HepG2 (cell line): ENCODE results near the gene GLRX2. TPM values are rescaled to one million over a fixed set of nuclear protein-coding genes. Genes with fewer than 3 reads are reported as not detected.

Experiments used
- ATF2 ChIP-seq: sonication (generic); formaldehyde crosslinking; IDR thresholded peaks from 2 replicates; pipeline ENCODE4 v1.4.0; 2020; ENCODE audit warnings: missing genetic modification reagents
- CBFB ChIP-seq: sonication (generic); formaldehyde crosslinking; IDR thresholded peaks from 2 replicates; pipeline ENCODE4 v1.4.0; 2020; ENCODE audit warnings: missing genetic modification reagents
- CEBPG ChIP-seq: IDR thresholded peaks from 2 replicates; pipeline ENCODE4 v1.6.1; 2016
- CHD2 ChIP-seq: IDR thresholded peaks from 2 replicates; pipeline ENCODE4 v1.6.1; 2011; ENCODE audit warnings: low read depth, low read length, improper control_type of control experiment
- DR1 ChIP-seq: sonication (generic); formaldehyde crosslinking; IDR thresholded peaks from 2 replicates; pipeline ENCODE4 v1.8.0; 2021; ENCODE audit warnings: mild to moderate bottlenecking, missing genetic modification reagents, inconsistent platforms
- GABPB1 ChIP-seq: IDR thresholded peaks from 2 replicates; pipeline ENCODE4 v1.6.1; 2016; ENCODE audit warnings: mild to moderate bottlenecking, missing genetic modification reagents, moderate library complexity, missing compliant biosample characterization
- IKZF5 ChIP-seq: IDR thresholded peaks from 2 replicates; pipeline ENCODE4 v1.6.1; 2018; ENCODE audit warnings: missing genetic modification reagents, mild to moderate bottlenecking, missing compliant biosample characterization
- MAFF ChIP-seq: IDR thresholded peaks from 2 replicates; pipeline ENCODE4 v1.6.1; 2011; ENCODE audit warnings: low read depth, low read length, improper control_type of control experiment
- MYC ChIP-seq: sonication (generic); formaldehyde crosslinking; IDR thresholded peaks from 2 replicates; pipeline ENCODE4 v1.9.0; 2021; ENCODE audit warnings: missing genetic modification reagents, borderline replicate concordance
- MYPOP ChIP-seq: sonication (generic); formaldehyde crosslinking; IDR thresholded peaks from 2 replicates; pipeline ENCODE4 v1.8.1; 2023; ENCODE audit warnings: mild to moderate bottlenecking, moderate library complexity, missing genetic modification reagents
- PAWR ChIP-seq: sonication (generic); formaldehyde crosslinking; IDR thresholded peaks from 2 replicates; pipeline ENCODE4 v1.4.0; 2020; ENCODE audit warnings: missing genetic modification reagents, mild to moderate bottlenecking, borderline replicate concordance
- POGZ ChIP-seq: sonication (generic); formaldehyde crosslinking; IDR thresholded peaks from 2 replicates; pipeline ENCODE4 v1.4.0; 2020; ENCODE audit warnings: mild to moderate bottlenecking, missing genetic modification reagents
- PTBP1 ChIP-seq: fragments of 200-400 bp; formaldehyde crosslinking; IDR thresholded peaks from 2 replicates; pipeline ENCODE4 v1.6.1; 2018; ENCODE audit warnings: low read length, low read depth; ENCODE audit not compliant: poor library complexity, severe bottlenecking
- SMARCC2 ChIP-seq: fragments of 450-650 bp; IDR thresholded peaks from 2 replicates; pipeline ENCODE4 v1.6.1; 2017; ENCODE audit warnings: antibody characterized with exemption, mild to moderate bottlenecking
- SNAPC2 ChIP-seq: sonication (generic); formaldehyde crosslinking; IDR thresholded peaks from 2 replicates; pipeline ENCODE4 v1.8.1; 2022; ENCODE audit warnings: mild to moderate bottlenecking, missing genetic modification reagents
- TAF1 ChIP-seq: sonication (generic); formaldehyde crosslinking; IDR thresholded peaks from 2 replicates; pipeline ENCODE4 v1.4.0; 2020; ENCODE audit warnings: missing genetic modification reagents
- TARDBP ChIP-seq: sonication (generic); formaldehyde crosslinking; IDR thresholded peaks from 2 replicates; pipeline ENCODE4 v1.8.0; 2022; ENCODE audit warnings: mild to moderate bottlenecking, missing genetic modification reagents
- TBL1XR1 ChIP-seq: fragments of 150-350 bp; IDR thresholded peaks from 2 replicates; pipeline ENCODE4 v1.6.1; 2014; ENCODE audit warnings: borderline replicate concordance, low read length; ENCODE audit not compliant: partially characterized antibody
- ZNF160 ChIP-seq: sonication (generic); formaldehyde crosslinking; IDR thresholded peaks from 2 replicates; pipeline ENCODE4 v1.8.0; 2022; ENCODE audit warnings: mild to moderate bottlenecking, inconsistent platforms, missing genetic modification reagents
- ZNF225 ChIP-seq: sonication (generic); formaldehyde crosslinking; IDR thresholded peaks from 2 replicates; pipeline ENCODE4 v1.4.0; 2020; ENCODE audit warnings: mild to moderate bottlenecking, missing genetic modification reagents
- ZNF382 ChIP-seq: sonication (generic); formaldehyde crosslinking; IDR thresholded peaks from 2 replicates; pipeline ENCODE4 v1.5.0; 2020; ENCODE audit warnings: missing genetic modification reagents, mild to moderate bottlenecking, borderline replicate concordance
- ZNF574 ChIP-seq: sonication (generic); formaldehyde crosslinking; IDR thresholded peaks from 2 replicates; pipeline ENCODE4 v1.4.0; 2020; ENCODE audit warnings: missing genetic modification reagents
- ZNF83 ChIP-seq: sonication (generic); formaldehyde crosslinking; IDR thresholded peaks from 2 replicates; pipeline ENCODE4 v1.4.0; 2020; ENCODE audit warnings: missing genetic modification reagents, mild to moderate bottlenecking, borderline replicate concordance
- ZNF878 ChIP-seq: sonication (generic); formaldehyde crosslinking; IDR thresholded peaks from 2 replicates; pipeline ENCODE4 v1.8.1; 2023; ENCODE audit warnings: mild to moderate bottlenecking, missing genetic modification reagents, moderate library complexity
- polyA plus RNA-seq, 8 experiments: library from polyadenylated mRNA; depleted of rRNA in 3 of 8; stranded (reverse) in 7 of 8; unstranded in 1 of 8; fragments of >200 nt; fragmentation: Illumina TruSeq in 4 of 8; extraction: Trizol in 4 of 8; gene quantifications; 2 replicates each; pipeline versions ENCODE4 v1.2.1 to v1.2.3, GENCODE V29; 2011 to 2016; ENCODE audit warnings: low read depth in 4 of 8, missing spikeins in 1 of 8, mixed read lengths in 1 of 8; ENCODE audit not compliant: insufficient read depth in 1 of 8
- total RNA-seq, 5 experiments: library from RNA; depleted of rRNA; stranded (reverse); fragments of >200 nt; fragmentation: Illumina TruSeq; extraction: Trizol; gene quantifications; 2 replicates each; pipeline ENCODE4 v1.2.3, GENCODE V29; 2016; ENCODE audit warnings: low read depth in 1 of 5

The GLRX2 gene
- total and polyA plus RNA-seq, 2 of the 13 experiments (the other 11 are each of a cell fraction or from before 2014, with no cell fraction given) = 11.9 to 39.0 TPM

GRCh38 chr1:193104907-193105820, at the start of gene GLRX2 (continued):
- TF ChIP-seq ZNF574 (CRISPR knock-in tag) (peak; percentile 74), PAWR (CRISPR knock-in tag) (no peak), IKZF5 (CRISPR knock-in tag) (no peak), TARDBP (CRISPR knock-in tag) (no peak), MAFF (no peak), MYPOP (peak; percentile 91), MYC (peak; percentile 80; the same call in 1 of the 2 replicates), ZNF160 (peak; percentile 32; the same call in 1 of the 2 replicates), ZNF225 (CRISPR knock-in tag) (no peak; the same call in 1 of the 2 replicates), ATF2 (CRISPR knock-in tag) (0 out of 2 replicates have a peak, but pooled peaks have one; percentile 39), CBFB (peak; percentile 47; the same call in 1 of the 2 replicates), ZNF382 (CRISPR knock-in tag) (no peak), CHD2 (0 out of 2 replicates have a peak, but pooled peaks have one; percentile 39), ZNF83 (CRISPR knock-in tag) (no peak), SNAPC2 (no peak), DR1 (CRISPR knock-in tag) (no peak; the same call in 1 of the 2 replicates), ZNF878 (peak; percentile 56; the same call in 1 of the 2 replicates), SMARCC2 (no peak), TAF1 (CRISPR knock-in tag) (peak; percentile 88), PTBP1 (no peak), TBL1XR1 (peak; percentile 21), GABPB1 (CRISPR knock-in tag) (peak; percentile 78), CEBPG (CRISPR knock-in tag) (no peak), POGZ (peak; percentile 35; the same call in 1 of the 2 replicates)
